Spleen (tissue), 11 donors: ENCODE measurements around the gene KANSL3. TPM values are rescaled to one million over a fixed set of nuclear protein-coding genes. Genes with fewer than 3 reads are reported as not detected.
"Not testable (repeated sequence)": the region's sequence is repeated elsewhere in the genome, so short reads cannot be mapped to it uniquely, and the experiment has no call there.

Experiments
- DNase-seq: peaks from one replicate; pipeline ENCODE4 v3.0.0-alpha.2; 2020
- H3K27ac ChIP-seq, 8 donors: fragments of 200-600 bp; sonication (generic) in 7 of 8; 1 replicate in 4 of 8; 2 replicates in 4 of 8; pipeline versions ENCODE4 v1.5.0 to v1.8.0; 2016 to 2021; ENCODE audit warnings: inconsistent platforms in 4 of 8, mild to moderate bottlenecking in 4 of 8, moderate library complexity in 1 of 8
- H3K27me3 ChIP-seq, 7 donors: fragments of 200-600 bp; sonication (generic) in 6 of 7; replicated peaks in 1 of 7; 1 replicate in 4 of 7; 2 replicates in 3 of 7; pipeline versions ENCODE4 v1.5.0 to v1.8.0; 2016 to 2021; ENCODE audit warnings: inconsistent platforms in 3 of 7, mild to moderate bottlenecking in 1 of 7
- H3K36me3 ChIP-seq, 6 donors: fragments of 200-600 bp; sonication (generic) in 5 of 6; 1 replicate in 4 of 6; 2 replicates in 2 of 6; pipeline versions ENCODE4 v1.5.0 to v1.8.0; 2016 to 2021; ENCODE audit warnings: inconsistent platforms in 2 of 6
- H3K4me1 ChIP-seq, 6 donors: fragments of 200-600 bp; sonication (generic) in 5 of 6; 1 replicate in 3 of 6; 2 replicates in 3 of 6; pipeline versions ENCODE4 v1.5.0 to v1.8.0; 2016 to 2021; ENCODE audit warnings: inconsistent platforms in 3 of 6
- H3K4me3 ChIP-seq, 8 donors: fragments of 200-600 bp; sonication (generic) in 7 of 8; 1 replicate in 4 of 8; 2 replicates in 4 of 8; pipeline versions ENCODE4 v1.5.0 to v1.8.0; 2016 to 2021; ENCODE audit warnings: inconsistent platforms in 4 of 8, mild to moderate bottlenecking in 4 of 8, moderate library complexity in 2 of 8
- H3K9me3 ChIP-seq, 8 donors: fragments of 200-600 bp; sonication (generic) in 7 of 8; 1 replicate in 4 of 8; 2 replicates in 4 of 8; pipeline versions ENCODE4 v1.5.0 to v1.8.0; 2016 to 2021; ENCODE audit warnings: inconsistent platforms in 4 of 8
- POLR2A ChIP-seq, 3 donors: fragments of 450-650 bp; IDR thresholded peaks; one replicate each; pipeline ENCODE4 v1.5.1; 2017; ENCODE audit warnings: antibody characterized with exemption in 3 of 3, mild to moderate bottlenecking in 1 of 3
- POLR2AphosphoS5 ChIP-seq, 3 donors: sonication (generic); formaldehyde crosslinking; IDR thresholded peaks; one replicate each; pipeline ENCODE4 v1.5.1; 2017; ENCODE audit warnings: antibody characterized with exemption in 3 of 3
- WGBS, 5 donors: extraction: QIAGEN DNeasy Blood & Tissue Kit in 3 of 5; methylation state at CpG; one replicate each; pipeline versions ENCODE4 v1.1.5 to v1.1.7; 2013 to 2018; 5-methylcytosine and 5-hydroxymethylcytosine counted together
- intact Hi-C: fragments of 100-400 bp; cut with DNase I; formaldehyde crosslinking; loops from one replicate; pipeline ENCODE4 v1.15.0; 2023; ENCODE audit warnings: low total_unique reads
- polyA plus RNA-seq, 3 donors: library from polyadenylated mRNA; stranded (reverse); fragments of 200-250 nt; gene quantifications; one replicate each; pipeline ENCODE4 v1.2.1, GENCODE V29; 2013
- total RNA-seq, 7 donors: library from RNA; depleted of rRNA in 3 of 7; stranded (reverse); fragments of >200 nt in 3 of 7; fragmentation: NEBNext Ultra II Directional in 4 of 7; extraction: Animal tissue kit (Norgen Biotek cat#: 25700) in 4 of 7; gene quantifications; one replicate each; pipeline versions ENCODE4 v1.1.0 to v1.2.1, GENCODE V29; 2016 to 2021
- TF ChIP-seq, protein P1 (sequence below), 11 experiments: fragments of 200-600 bp in 7 of 11; fragments of 450-650 bp in 4 of 11; sonication (generic) in 4 of 11; IDR thresholded peaks in 8 of 11; conservative IDR thresholded peaks in 3 of 11; 1 replicate in 7 of 11; 2 replicates in 4 of 11; pipeline versions ENCODE4 v1.4.0 to v1.8.0; 2016 to 2021; ENCODE audit warnings: antibody characterized with exemption in 11 of 11, inconsistent platforms in 4 of 11, mild to moderate bottlenecking in 1 of 11
- donor health status: healthy with polysubstance abuse.
- donor health status: DM: no; HTN: no; CAD: no; lungs with moderate emphysema.
- donor health status: DM: no; HTN: no; CAD: no.
- donor health status: Bipolar disorder and iron deficiency.
- donor health status: healthy.
- donor health status: DM: no; HTN: no; CAD: no.
- donor health status: DM: yes; HTN: yes; CAD: no.

The KANSL3 gene
- total and polyA plus RNA-seq, 10 donors: 10.3 to 59.6 (median 48.6) TPM

DNA sequence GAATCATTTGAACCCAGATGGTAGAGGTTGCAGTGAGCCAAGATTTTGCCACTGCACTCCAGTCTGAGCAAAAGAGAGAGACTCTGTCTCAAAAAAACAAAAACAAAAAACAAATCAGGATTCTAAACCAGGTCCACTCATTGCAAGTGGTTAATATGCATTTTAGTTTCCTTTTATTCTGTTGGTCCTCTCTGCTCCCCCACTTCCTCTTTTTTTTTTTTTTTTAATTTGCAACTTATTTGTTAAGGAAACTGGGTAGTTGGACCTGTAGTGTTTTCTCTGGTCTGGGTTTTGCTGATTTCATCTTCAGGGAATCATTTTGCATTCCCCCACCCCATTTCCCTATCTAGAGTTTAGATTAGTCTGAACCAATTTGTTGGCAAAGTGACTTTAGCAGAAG is 18.4 kb upstream of the KANSL3 start:
- no peak for TF ChIP-seq POLR2A (IDR thresholded peaks at IDR 0.05)
- TF ChIP-seq, protein P1, sequence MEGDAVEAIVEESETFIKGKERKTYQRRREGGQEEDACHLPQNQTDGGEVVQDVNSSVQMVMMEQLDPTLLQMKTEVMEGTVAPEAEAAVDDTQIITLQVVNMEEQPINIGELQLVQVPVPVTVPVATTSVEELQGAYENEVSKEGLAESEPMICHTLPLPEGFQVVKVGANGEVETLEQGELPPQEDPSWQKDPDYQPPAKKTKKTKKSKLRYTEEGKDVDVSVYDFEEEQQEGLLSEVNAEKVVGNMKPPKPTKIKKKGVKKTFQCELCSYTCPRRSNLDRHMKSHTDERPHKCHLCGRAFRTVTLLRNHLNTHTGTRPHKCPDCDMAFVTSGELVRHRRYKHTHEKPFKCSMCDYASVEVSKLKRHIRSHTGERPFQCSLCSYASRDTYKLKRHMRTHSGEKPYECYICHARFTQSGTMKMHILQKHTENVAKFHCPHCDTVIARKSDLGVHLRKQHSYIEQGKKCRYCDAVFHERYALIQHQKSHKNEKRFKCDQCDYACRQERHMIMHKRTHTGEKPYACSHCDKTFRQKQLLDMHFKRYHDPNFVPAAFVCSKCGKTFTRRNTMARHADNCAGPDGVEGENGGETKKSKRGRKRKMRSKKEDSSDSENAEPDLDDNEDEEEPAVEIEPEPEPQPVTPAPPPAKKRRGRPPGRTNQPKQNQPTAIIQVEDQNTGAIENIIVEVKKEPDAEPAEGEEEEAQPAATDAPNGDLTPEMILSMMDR (IDR thresholded peaks at IDR 0.05 in 8 of 11, conservative IDR thresholded peaks at IDR 0.05 in 3 of 11): no peak
- no peak for TF ChIP-seq POLR2AphosphoS5 (IDR thresholded peaks at IDR 0.05)
- H3K9me3 ChIP-seq: no peaks in the 10 kb centered on the region
- no peaks in the 10 kb centered on the region for H3K27me3 ChIP-seq
- no peaks in the 10 kb centered on the region for H3K36me3 ChIP-seq
- intact Hi-C loops: no loop called here
- no peak for DNase-seq
- no peak overlapping the region for H3K4me3 ChIP-seq
- H3K27ac ChIP-seq: peak overlapping the region in 1 of 8 donors; percentile 32
- peaks cover 0 to 20% (median 0%) of the 10 kb centered on the region in 6 donors for H3K4me1 ChIP-seq

DNA sequence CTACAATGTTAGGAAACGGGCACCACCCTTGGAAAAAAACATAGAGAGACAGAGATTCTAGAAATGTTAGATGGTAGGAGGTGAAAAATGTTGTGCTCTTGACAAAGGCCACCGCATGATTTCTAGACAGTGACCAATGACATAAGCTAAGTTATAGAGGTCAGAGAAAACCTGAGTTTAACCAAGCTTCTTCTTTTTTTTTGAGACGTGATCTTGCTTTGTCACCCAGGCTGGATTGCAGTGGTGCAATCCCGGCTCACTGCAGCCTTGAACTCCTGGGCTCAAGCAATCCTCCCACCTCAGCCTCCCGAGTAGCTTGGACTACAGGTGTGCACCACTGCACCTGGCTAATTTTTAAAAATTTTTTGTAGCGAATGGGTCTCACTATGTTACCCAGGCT is 17.4 kb upstream of the KANSL3 start:
- no peak for DNase-seq
- 67 to 89% (median 75%) methylated on average over 6 of the region's 6 CpGs for WGBS, 5 donors
- intact Hi-C loops: no loop called here
- TF ChIP-seq POLR2AphosphoS5 (IDR thresholded peaks at IDR 0.05): no peak
- no peak for TF ChIP-seq POLR2A (IDR thresholded peaks at IDR 0.05)
- H3K27me3 ChIP-seq: no peaks in the 10 kb centered on the region
- H3K4me1 ChIP-seq: peaks cover 0 to 20% (median 0%) of the 10 kb centered on the region in 6 donors
- H3K9me3 ChIP-seq: no peaks in the 10 kb centered on the region
- no peak overlapping the region for H3K4me3 ChIP-seq
- H3K36me3 ChIP-seq: no peaks in the 10 kb centered on the region
- H3K27ac ChIP-seq: no peak overlapping the region

DNA sequence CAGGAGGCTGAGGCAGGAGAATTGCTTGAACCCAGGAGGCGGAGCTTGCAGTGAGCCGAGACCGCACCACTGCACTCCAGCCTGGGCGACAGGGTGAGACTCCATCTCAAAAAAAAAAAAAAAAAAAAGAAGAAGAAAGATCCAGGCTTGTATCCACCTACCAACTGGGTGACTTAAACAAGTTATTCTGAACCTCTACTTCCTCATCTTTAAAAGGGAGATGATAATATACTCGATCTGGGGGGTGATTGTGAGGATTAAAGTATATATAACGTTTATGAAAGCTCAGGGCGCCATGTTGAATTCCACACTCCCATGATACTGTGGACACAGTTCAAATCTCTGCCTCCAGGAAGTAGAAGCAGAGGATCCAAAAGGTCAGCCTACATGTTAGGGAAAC is 16.7 kb upstream of the KANSL3 start:
- DNase-seq, intact Hi-C loops: not testable (repeated sequence)
- WGBS, 5 donors: 82 to 92% (median 86%) methylated on average over 7 of the region's 7 CpGs

DNA sequence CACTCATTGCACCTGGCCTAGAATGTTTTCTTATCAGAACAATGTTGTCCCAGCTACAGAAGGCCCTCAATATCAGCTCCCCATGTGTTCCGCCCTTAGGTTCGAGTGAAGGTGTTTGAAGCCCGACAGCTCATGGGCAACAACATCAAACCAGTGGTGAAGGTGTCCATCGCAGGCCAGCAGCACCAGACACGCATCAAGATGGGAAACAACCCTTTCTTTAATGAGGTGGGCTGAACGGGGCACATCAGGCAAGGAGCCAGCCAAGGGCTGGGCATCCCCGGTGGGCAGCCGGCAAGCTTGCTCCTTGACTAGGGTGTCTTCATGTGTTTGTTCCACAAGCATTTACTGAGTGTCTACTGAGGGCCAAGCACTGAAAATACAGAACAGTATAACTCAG is 13.7 kb upstream of the KANSL3 start:
- Histone ChIP-seq H3K27me3 (no peaks in the 10 kb centered on the region), H3K4me3 (no peak overlapping the region), H3K27ac (no peak overlapping the region), H3K9me3 (no peaks in the 10 kb centered on the region), H3K36me3 (no peaks in the 10 kb centered on the region), H3K4me1 (peaks cover 0 to 17% (median 0%) of the 10 kb centered on the region in 6 donors)
- WGBS, 5 donors: 88 to 96% (median 94%) methylated on average over 7 to 8 of the region's 8 CpGs
- intact Hi-C loops: no loop called here
- no peak for TF ChIP-seq POLR2A (IDR thresholded peaks at IDR 0.05)
- TF ChIP-seq, protein P1 (IDR thresholded peaks at IDR 0.05 in 8 of 11, conservative IDR thresholded peaks at IDR 0.05 in 3 of 11): no peak
- no peak for TF ChIP-seq POLR2AphosphoS5 (IDR thresholded peaks at IDR 0.05)
- no peak for DNase-seq

More for the DNA sequence above, 16.7 kb upstream of the KANSL3 start:
- peaks cover 0 to 20% (median 0%) of the 10 kb centered on the region in 6 donors for H3K4me1 ChIP-seq
- H3K27me3 ChIP-seq, H3K27ac ChIP-seq, H3K36me3 ChIP-seq, H3K4me3 ChIP-seq, H3K9me3 ChIP-seq: not testable (repeated sequence)

DNA sequence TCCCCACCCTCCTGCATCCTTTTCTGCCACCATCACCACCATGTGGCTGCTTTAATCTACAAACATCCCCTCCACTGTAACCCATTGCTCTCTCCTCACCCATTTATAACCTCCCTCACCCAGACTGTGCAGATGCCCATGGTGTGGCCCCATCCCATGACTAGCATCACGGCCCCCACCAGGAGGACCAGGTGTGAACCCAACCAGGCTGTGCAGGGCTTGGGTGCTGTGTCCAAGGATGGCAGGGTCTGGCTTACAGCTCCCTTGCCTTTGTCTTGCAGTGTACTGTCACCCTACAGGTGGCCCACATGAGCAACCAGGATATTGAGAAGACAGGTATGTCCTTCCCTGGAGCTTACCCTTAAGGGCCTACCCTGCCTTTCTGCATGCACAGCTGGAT is 11.2 kb upstream of the KANSL3 start:
- DNase-seq: no peak
- intact Hi-C loops: loop anchor here (10.0 kb wide), 1 partner anchor 85 kb away; no protein-coding TSS in a partner anchor
- Histone ChIP-seq H3K9me3 (no peaks in the 10 kb centered on the region), H3K27ac (no peak overlapping the region), H3K4me1 (no peaks in the 10 kb centered on the region), H3K36me3 (no peaks in the 10 kb centered on the region), H3K4me3 (no peak overlapping the region), H3K27me3 (no peaks in the 10 kb centered on the region)
- TF ChIP-seq, protein P1 (IDR thresholded peaks at IDR 0.05 in 8 of 11, conservative IDR thresholded peaks at IDR 0.05 in 3 of 11): no peak
- no peak for TF ChIP-seq POLR2AphosphoS5 (IDR thresholded peaks at IDR 0.05)
- 90 to 100% (median 93%) methylated on average over 1 of the region's 1 CpG for WGBS, 5 donors
